Measurements from ENCODE around the gene RPS3.

DNA sequence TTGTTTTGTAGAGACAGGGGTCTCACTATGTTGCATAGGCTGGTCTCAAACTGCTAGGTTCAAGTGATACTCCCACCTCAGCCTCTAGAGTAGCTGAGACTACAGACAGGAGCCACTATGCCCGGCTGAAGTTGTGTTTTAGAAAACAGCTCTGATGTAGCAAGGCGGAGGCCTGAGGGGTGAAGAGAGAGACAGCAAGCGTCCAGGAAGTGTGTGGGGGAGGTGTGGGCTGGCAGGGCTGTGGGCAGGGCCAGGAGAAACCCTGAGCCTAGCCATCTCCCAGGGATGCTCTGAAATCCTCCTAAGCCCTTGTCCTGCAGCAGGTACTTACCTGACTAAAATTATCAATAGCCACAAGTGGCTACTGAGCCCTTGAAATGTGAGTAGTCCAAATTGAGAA, 16.1 kb upstream of the RPS3 start:
- TF ChIP-seq, protein P1, sequence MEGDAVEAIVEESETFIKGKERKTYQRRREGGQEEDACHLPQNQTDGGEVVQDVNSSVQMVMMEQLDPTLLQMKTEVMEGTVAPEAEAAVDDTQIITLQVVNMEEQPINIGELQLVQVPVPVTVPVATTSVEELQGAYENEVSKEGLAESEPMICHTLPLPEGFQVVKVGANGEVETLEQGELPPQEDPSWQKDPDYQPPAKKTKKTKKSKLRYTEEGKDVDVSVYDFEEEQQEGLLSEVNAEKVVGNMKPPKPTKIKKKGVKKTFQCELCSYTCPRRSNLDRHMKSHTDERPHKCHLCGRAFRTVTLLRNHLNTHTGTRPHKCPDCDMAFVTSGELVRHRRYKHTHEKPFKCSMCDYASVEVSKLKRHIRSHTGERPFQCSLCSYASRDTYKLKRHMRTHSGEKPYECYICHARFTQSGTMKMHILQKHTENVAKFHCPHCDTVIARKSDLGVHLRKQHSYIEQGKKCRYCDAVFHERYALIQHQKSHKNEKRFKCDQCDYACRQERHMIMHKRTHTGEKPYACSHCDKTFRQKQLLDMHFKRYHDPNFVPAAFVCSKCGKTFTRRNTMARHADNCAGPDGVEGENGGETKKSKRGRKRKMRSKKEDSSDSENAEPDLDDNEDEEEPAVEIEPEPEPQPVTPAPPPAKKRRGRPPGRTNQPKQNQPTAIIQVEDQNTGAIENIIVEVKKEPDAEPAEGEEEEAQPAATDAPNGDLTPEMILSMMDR (IDR thresholded peaks at IDR 0.05), result no peak
- TF ChIP-seq EP300 (IDR thresholded peaks at IDR 0.05; ENCODE audit: borderline replicate concordance in 1 of 2, low read depth in 1 of 2, low read length in 1 of 2) (no peak), RXRA (IDR thresholded peaks at IDR 0.05; ENCODE audit: borderline replicate concordance, low read depth) (no peak), CHD2 (IDR thresholded peaks at IDR 0.05; ENCODE audit: low read length, partially characterized antibody) (no peak), TCF12 (IDR thresholded peaks at IDR 0.05) (no peak), RCOR1 (IDR thresholded peaks at IDR 0.05; ENCODE audit: low read length) (no peak), JUND (IDR thresholded peaks at IDR 0.05) (no peak), TAF1 (IDR thresholded peaks at IDR 0.05; ENCODE audit: borderline replicate concordance, low read depth, low read length) (no peak), FOXM1 (IDR thresholded peaks at IDR 0.05; ENCODE audit: low read depth) (no peak)
- TF ChIP-seq, protein P2, sequence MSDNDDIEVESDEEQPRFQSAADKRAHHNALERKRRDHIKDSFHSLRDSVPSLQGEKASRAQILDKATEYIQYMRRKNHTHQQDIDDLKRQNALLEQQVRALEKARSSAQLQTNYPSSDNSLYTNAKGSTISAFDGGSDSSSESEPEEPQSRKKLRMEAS (IDR thresholded peaks at IDR 0.05; ENCODE audit: low read depth), result no peak
- TF ChIP-seq, protein P3, sequence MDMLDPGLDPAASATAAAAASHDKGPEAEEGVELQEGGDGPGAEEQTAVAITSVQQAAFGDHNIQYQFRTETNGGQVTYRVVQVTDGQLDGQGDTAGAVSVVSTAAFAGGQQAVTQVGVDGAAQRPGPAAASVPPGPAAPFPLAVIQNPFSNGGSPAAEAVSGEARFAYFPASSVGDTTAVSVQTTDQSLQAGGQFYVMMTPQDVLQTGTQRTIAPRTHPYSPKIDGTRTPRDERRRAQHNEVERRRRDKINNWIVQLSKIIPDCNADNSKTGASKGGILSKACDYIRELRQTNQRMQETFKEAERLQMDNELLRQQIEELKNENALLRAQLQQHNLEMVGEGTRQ (IDR thresholded peaks at IDR 0.05; ENCODE audit: borderline replicate concordance, low read depth, low read length), result no peak
- TF ChIP-seq, protein P4, sequence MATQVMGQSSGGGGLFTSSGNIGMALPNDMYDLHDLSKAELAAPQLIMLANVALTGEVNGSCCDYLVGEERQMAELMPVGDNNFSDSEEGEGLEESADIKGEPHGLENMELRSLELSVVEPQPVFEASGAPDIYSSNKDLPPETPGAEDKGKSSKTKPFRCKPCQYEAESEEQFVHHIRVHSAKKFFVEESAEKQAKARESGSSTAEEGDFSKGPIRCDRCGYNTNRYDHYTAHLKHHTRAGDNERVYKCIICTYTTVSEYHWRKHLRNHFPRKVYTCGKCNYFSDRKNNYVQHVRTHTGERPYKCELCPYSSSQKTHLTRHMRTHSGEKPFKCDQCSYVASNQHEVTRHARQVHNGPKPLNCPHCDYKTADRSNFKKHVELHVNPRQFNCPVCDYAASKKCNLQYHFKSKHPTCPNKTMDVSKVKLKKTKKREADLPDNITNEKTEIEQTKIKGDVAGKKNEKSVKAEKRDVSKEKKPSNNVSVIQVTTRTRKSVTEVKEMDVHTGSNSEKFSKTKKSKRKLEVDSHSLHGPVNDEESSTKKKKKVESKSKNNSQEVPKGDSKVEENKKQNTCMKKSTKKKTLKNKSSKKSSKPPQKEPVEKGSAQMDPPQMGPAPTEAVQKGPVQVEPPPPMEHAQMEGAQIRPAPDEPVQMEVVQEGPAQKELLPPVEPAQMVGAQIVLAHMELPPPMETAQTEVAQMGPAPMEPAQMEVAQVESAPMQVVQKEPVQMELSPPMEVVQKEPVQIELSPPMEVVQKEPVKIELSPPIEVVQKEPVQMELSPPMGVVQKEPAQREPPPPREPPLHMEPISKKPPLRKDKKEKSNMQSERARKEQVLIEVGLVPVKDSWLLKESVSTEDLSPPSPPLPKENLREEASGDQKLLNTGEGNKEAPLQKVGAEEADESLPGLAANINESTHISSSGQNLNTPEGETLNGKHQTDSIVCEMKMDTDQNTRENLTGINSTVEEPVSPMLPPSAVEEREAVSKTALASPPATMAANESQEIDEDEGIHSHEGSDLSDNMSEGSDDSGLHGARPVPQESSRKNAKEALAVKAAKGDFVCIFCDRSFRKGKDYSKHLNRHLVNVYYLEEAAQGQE (IDR thresholded peaks at IDR 0.05; ENCODE audit: low read depth, low read length), result no peak
